ENCODE data around the gene RNU6-1.

- no peak for TF ChIP-seq CTCF (IDR thresholded peaks at IDR 0.05)
- no peak for TF ChIP-seq POLR2A (IDR thresholded peaks at IDR 0.05)
Measured at GRCh38 chr15:67854358-67854757, 14.5 kb upstream of the RNU6-1 start.
